DLD1 (cell line): ENCODE results near the gene HSPB7.
"Not testable (repeated sequence)": the region's sequence is repeated elsewhere in the genome, so short reads cannot be mapped to it uniquely, and the experiment has no call there.

Experiments
- in situ Hi-C: cut with HindIII; loops from 2 replicates; pipeline ENCODE4 v1.10.0; 2017; ENCODE audit warnings: low sequenced_read_pairs

HSPB7 gene

DNA sequence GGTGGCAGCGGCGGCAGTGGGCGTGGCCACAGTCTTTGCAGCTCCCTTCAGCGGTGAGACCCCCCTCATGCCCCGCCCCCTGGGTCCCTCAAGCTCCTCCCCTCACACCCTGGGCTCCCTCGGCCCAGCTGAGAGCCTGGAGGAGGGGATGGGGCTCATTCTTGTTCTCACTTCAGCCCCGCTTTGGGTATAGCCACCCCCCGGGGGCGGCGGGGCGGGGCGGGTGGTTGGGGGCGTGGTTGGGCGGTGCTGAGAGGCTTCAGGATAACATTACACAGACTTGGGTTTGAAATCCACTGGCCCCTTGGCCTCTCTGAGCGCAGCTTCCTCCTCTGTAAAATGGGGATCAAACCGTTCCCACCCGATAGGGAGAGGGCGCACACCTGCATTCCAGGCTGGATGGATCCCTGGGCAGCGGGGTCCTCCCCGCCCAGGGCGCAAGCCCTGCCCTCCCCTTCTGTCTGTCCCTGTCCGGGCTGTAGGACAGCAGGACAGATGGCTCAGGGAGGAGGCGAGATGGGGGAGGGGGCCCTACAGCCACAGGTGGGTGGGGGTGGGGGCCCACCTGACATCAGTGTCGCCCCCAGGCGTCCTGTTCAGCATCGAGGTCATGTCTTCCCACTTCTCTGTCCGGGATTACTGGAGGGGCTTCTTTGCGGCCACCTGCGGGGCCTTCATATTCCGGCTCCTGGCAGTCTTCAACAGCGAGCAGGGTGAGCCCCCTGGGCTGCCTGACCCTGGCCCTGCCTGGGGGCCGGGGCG, 9.1 kb upstream of the HSPB7 start:
- in situ Hi-C loops: no loop called here

DNA sequence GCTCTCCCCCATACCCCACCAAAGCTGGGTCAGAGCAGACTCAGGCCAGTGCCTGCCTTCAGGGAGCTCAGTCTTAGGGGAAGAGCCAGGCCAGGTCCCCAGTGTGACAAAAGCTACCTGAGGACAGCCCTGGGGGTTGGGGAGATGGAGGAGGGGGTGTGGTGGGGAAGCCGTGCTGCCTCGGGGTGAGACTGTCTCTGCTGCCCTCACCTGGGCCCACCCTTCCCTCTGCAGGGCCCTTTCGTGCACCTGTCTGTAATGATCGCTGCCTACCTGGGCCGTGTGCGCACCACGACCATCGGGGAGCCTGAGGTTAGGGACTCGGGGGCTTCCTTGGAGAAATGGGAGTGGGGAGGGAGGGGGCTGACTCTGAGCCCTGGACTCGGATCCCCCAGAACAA, 8.5 kb upstream of the HSPB7 start:
- in situ Hi-C loops: not testable (repeated sequence)

DNA sequence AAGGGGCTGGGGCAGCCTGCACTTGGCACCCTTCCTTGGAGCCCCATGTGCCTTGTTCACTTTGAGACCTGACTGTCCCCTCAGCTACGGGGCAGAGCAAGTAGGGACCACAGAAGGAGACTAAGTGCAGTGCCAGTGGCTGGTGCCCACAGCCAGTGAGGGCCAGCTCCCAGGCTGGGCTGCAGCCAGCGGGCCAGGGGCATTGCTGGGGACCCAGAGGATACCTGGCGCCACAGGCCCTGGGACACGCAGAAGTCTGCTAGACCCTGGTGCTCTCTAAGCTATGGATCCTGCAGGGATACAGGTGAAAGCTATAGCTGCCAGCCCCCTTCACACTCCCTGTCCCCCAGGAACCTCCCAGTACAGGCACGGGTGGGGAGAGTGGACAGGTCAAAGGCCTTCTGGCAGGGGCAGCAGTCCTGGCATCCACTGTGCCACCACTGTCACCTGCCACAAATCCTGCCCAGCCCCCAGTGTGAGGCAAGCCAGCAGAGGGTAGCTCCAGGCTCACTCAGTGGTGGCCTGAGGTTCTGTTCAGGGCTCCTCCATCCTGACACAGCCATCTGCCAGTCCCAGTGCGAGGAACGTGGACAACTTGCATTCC, 5.3 kb upstream of the HSPB7 start:
- in situ Hi-C loops: no loop called here

DNA sequence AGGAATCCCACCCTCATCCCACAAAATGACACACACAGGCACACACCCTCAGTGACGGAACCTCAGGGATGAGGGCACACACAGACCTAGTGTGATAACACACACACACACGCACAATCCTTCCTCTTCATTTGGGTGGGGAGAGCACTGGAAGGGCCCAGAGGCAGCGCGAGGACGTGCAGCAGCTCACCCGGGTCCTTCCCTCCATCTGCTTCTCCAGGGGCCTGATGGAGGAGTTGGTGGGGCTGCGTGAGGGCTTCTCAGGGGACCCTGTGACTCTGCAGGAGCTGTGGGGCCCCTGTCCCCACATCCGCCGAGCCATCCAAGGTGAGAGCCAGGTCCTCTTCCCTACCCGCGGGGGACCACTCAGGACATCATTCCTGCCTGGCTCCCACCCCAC, 4.5 kb upstream of the HSPB7 start:
- in situ Hi-C loops: no loop called here

DNA sequence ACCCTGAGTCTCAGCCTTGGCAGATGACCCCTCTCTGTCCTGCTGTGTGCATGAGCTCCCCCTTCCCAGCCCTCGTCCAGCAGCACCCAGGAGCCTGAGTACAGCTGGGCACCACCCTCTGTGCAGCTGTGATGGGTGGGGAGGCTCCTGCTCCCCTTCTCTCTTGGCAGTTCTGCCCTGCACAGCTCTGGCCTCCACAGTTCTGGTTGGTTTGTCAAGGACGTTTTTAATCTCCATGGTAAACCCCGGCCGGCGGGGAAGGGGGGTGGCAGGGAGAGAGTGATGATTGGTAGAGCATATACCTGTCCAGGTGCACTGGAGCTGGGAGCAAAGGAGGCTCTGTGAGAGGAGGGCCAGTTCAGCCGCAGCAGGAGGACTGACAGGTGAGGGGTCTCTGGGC, 3.8 kb upstream of the HSPB7 start, which contains the start of gene CLCNKA:
TSS of gene CLCNKA (plus strand) at position 356 of the 400 bp plus-strand sequence. CDS start 584 bp downstream, outside the sequence.
- in situ Hi-C loops: no loop called here

DNA sequence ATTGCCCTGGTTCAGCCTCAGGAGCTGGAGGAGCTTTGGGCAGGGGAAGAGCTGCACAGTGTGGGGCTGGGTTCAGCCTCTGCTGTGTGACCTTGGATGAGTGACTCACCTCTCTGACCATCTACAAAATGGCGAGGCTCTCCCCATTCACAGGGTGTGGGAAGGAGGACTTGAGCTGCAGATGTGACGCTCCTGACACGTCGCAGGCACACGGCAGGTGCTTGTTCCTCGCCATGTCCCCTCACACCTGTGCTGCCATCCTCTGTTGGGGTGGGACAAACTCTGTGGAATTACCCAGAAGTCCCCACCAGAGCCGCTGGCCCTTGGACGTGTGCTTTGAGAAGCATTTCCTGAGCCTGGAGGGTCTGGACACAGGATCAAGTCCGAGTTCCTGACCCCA, 3.0 kb upstream of the HSPB7 start:
- in situ Hi-C loops: not testable (repeated sequence)

DNA sequence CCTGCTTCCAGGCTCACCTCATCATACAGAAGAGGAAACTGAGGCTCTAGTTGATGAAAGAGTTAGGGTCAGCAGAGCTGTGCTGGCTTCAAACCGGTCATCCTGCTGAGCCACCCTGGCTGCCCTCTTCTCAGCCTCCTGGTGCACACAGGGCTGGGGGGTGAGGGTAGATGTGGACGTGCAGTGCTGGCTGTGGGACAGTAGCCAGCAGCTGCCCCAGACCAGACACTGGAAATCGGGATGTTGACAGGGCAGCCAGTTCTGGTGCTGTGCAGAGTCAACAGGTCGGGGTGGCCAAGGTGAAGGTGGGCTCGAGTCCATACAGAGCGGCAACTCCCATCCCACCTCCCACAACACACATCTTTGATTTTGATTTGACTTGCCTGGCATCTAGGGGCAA, 2.5 kb upstream of the HSPB7 start:
- in situ Hi-C loops: no loop called here

DNA sequence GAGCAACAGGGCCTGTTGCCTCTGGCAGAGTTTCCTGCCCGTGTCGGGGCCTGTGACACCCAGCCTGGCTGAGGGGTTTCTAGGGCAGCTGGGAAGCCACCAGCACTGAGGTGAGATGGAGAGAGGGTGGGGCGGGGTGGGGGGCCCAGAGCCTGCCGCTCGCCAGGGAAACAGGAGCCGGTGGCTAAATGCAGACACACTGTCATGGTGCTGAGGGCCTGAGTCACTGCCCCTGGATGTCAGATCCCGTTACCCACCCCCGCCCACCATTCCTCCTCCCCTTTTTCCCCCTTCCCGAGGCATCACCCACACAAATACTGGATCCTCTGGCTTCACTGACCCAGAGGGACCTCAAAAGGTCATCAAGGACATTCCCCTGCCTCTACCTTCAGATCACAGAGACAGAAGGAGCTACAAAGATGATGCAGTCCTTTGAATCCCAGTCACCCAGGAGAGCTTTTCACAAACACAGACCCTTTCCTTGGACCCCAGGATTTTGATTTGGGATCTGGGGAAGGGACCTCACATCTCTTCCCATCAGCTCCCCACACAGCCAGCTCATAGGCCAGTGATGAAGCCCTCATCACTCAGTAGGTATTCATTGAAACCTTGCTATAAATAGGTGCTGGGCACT, 1.9 kb upstream of the HSPB7 start:
- in situ Hi-C loops: no loop called here

DNA sequence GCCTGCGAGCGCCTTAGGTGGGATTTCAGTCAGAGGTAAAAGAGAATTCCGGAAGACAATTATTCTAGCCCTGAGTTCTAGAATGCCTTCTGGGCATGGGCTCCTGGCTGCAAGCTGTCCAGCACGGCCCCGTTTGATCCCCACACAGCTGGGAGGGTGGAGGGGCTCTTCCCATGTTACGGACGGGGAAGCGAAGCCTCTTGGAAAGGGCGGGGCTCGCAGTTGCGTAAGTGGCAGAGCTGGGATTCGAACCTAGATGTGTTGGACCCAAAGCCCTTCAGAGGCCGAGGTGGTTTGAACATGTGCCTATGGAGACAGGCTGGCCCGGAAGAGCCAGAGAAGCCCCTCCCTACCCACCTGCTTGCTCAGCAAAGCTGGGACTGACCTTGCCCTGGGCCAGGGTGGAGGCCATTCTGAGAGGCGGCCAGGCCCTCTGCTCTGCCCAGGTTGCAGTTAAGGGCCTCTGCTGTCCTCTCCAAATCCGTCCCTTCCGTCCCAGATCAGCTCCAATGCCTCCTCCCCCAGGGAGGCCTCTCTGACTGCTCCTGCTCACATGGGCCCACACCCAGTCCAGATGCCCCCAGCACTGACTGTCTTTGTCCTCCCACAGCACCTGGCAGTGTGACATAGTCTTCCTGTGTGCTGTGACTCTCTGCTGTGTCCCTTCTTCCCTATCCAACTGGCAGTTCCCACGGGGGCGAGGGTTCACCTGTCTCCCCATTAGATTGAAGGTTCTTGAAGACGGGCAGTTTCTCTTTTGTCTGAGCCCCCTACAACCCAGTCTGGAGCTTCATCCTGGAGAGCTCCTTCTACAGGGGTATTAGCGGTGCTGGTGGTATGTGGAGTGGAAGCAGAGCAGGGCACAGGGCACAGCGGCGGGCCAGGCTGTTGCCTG, 1.2 kb upstream of the HSPB7 start:
- in situ Hi-C loops: no loop called here

DNA sequence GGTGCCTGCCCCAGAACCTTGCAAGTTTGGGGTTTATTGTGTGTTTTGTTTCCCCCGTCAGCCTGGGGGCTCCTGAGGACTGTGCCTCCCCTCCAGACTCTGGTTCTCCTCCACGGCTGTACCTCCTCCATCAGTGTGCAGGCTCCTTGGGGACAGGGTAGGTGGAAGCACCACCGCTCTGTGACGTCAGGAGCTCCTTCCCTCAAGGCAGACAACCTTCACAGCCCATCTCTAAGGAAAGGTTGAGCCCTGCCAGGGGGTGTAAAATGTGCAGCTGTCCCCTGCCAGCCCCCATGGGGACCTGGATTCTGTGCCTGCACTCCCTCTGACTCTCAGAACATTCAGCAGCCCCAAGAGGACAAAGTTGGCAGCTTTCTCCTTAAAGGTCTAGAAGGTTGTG, 465 bp upstream of the HSPB7 start:
- in situ Hi-C loops: no loop called here

DNA sequence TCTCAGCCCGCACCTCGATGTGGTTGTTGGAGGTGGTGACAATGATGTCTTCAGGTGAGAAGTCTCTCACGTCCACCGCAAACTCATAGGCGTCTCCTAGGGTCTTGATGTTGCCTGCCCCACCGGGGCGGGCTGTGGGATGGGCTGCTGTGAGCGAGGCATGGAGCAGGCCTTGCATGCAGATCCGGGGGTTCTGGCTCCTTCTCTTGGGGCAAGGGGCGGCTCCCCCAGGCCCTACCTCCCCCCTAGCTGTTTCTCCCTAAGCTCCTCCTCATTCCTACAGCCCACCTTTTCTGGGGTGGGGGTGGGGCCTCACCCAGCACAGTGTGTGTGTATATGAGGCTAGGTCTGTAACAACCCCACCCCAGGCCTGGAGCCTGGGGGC, 775 bp downstream of the HSPB7 start:
- in situ Hi-C loops: no loop called here

DNA sequence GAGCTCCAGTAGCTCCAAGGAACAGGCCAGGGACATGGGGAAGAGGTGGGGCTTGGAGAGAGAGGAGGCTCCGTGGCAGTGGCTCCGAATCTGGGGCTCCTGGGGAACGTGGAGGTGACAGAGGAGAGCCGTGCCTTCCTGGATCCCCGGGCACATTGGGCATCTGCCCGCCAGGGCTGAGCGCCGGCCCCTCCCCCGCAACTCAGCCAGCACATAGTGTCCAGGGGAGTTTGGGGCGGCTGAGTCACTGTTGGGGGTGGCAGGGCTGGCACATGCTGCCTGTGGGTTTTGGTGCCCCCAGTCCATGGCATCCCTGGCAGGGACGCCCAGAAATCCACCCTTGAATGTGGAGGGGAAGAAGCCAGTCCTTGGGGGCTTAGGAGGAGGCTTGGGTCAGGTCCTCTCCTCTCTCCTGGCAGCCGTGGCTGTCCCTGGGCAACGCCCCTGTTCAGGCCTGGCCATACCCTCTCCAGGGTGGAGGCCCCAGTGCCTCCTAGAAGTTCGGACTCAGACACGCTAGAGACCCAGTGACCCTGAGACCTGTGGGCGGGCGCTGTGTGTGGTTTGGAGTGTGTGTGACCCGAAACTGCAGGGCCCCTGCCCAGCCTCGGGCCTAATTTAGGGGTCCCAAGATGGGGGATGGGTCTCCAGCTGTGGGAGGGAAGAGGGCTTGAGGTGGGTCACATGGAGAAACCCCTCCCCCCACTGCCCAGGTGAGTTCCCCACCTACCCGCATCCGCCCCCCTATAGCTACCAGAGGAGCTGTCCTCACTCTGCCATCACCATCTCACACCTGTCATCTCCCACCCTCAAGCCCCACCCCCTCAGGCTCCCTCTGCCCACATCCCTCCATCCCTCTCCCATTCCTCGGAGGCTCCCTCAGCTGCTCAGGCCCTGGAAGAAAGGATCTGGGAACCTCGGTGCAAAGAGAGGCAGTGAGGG, 1.6 kb downstream of the HSPB7 start:
- in situ Hi-C loops: no loop called here

DNA sequence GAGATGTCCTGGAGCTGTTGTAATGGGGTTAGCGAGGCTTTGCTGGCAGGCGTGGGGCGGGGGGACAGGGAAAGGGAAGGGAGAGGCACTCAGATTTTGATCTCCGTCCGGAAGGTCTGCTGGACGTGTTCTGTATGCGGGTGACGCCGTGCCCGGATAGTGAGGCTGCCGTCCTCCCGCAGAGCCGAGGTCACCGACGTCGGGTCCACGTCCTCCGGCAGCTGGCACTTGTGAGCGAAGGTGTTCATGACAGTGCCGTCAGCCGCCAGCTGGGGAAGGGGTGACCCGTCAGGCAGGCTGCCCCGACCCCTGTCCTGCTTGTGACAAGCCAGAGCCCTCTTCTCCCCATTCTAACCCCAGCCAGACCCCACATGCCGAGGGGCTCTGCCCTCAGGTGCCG, 2.4 kb downstream of the HSPB7 start:
- in situ Hi-C loops: no loop called here

DNA sequence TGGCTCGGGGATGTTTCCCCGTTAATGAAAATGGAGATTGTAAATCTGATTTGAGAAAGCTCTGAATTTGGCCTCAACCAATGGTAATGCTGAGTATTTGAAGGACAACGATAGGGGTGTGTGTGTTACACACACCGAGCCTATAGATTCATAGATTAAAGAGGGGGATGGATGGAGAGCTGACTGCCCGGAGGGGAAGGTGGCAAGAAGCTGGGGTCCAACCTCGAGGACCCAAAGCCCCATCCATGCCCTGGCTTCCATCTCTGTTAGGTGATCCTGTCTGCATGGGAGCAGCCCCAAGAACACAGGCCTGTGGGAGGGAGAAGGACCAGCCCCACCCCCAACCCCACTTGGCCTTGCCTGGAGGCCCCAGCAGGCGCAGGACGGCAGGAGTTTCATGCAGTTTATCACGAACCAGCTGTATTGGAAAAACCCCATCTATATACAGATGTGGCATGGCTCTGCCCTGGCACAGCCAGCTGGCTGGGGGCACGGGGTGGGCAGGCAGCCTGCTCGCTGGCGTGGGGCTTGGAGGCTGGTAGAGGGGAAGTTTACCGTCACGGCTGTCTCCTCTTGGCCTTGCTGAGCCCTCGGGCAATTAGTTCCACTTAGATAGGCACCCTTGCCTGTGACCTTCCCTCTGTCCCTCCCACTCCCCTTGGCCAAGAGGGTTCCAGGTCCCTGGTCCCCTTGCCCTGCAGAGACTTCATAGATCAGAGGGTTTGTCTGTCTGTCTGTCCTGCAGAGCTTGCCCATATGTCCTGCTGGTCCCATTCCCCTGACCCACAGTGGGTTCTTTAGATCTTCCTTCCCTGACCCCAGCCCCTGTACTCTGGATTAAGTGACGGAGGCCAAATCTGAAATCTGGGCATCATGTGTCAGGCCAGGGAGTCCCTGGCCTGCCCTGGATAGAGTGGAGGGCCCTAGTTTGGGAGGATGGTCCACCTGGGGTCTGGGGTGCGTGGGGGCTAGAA, 3.0 kb downstream of the HSPB7 start:
- in situ Hi-C loops: no loop called here

DNA sequence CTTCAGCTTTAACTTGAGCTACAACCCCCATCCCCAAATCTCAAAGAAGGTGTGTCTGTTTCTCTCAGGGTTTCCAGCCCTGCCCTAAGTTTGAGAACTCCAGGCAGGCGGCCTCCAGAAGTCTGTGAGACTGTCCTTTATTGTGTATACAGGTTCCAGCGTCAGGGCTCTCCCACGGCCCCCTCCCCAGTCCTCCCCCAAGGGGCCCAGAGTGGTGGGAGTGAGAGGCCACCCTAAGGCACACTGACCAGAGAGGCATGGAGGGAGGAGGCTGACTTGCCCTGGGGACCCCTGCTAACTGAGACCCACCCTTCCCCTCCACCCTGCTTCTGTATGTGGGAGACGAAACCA, 4.0 kb downstream of the HSPB7 start:
- in situ Hi-C loops: no loop called here

DNA sequence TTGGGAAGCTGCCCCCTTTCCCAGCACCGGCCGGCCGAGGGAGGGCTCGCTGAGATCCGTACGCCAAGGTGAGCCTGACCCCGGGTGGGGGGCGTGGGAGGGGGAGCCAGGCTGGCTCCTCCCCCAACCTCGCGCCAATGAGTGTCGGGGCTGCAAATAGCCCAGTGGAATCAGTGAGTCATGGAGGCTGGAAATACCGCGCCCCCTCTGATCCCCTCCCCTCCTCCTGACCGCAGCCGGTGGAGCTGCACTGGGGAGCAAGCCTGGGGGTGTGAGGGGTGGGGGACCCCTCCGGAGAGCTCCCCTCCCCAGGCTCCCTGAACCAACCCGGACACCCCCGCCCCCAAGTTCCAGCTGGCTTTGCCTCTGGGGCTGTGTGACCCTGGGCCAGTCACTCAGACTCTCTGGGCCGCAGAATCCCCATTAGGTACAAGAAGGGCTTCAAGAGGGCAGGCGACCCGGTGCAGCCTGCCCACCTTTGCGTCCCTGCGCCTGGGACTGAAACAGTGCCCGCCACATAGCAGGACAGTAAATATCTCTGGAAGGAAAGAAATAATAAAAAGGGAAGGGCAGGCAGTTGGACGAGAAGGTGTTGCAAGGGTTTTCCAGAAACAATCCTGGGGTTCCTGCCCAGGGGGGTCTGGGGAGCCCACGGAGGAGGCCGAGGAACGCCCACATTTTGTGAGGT, 4.5 kb downstream of the HSPB7 start:
- in situ Hi-C loops: no loop called here

DNA sequence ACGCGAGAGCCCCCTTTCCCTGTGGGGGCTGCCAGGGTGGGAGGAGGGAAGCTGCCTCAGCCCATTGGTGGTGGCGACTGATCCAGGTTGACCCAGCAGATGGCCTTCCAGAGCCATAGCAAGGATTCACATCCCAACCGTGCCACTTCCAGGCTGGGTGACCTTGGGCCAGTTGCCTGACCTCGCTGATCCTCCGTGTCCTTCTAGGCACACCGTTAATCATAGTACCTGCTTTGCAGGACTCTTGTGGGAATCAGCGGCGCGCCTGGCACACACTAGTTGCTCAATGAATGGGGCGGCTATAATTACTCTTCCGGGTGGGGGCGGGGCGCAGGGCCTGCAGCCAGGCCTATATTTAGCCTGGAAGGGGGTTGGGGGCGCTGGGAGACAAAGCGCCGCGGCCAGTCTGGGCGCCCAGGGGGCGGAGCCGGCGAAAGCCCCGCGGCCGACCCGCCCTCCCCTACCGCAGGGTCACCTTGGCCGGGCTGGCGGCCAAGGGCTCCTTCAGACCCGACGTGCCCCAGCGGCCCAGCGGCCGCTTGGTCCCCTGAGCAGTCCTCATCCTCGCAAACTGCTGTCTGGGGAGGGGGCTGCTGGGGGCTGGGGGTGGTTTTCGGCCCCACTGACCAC, 5.1 kb downstream of the HSPB7 start:
- in situ Hi-C loops: no loop called here

DNA sequence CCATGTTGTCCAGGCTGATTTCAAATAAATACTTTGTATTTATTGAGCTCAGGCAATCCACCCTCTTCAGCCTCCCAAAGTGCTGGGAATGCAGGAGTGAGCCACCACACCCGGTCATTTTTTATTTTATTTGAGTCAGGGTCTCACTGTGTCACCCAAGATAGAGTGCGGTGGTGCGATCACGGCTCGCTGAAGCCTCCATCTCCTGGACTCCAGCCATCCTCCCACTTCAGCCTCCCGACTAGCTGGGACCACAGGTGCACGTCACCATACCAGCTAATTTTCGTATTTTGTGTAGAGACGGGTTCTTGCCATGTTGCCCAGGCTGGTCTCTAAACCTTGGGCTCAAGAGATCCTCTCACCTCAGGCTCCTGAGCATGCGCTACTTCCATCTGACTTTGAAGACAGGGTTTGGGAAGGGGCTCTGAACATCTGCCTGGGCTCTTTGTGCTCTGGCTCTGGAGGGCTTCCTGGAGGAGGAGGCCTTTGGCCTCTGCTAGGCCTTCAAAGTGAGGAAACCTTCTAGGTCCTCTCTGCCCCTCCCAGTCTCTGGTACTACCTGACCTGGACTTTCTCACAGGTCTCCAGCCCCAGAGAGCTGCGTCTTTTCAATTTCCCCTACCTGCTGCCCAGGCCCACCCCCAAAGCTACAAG, 5.8 kb downstream of the HSPB7 start:
- in situ Hi-C loops: no loop called here
